Thymus (tissue), 11 donors: ENCODE results near the gene PLA2G3. TPM values are rescaled to one million over a fixed set of nuclear protein-coding genes. Genes with fewer than 3 reads are reported as not detected.

Experiments
- DNase-seq, 9 donors: peaks; one replicate each; pipeline ENCODE4 v3.0.0-alpha.2; 2013; ENCODE audit warnings: low spot score in 9 of 9, low read depth in 6 of 9, missing footprints in 1 of 9
- H3K27ac ChIP-seq, 2 donors: one replicate each; pipeline ENCODE4 v1.5.1; 2013; ENCODE audit warnings: control low read depth in 1 of 2, low read depth in 1 of 2, low read length in 1 of 2, mild to moderate bottlenecking in 1 of 2, moderate library complexity in 1 of 2
- H3K27me3 ChIP-seq, 2 donors: one replicate each; pipeline ENCODE4 v1.5.1; 2013; ENCODE audit warnings: low read length in 1 of 2; ENCODE audit not compliant: control insufficient read depth in 2 of 2, insufficient read depth in 1 of 2
- H3K36me3 ChIP-seq, 2 donors: one replicate each; pipeline ENCODE4 v1.5.1; 2013; ENCODE audit warnings: low read length in 1 of 2, mild to moderate bottlenecking in 1 of 2, moderate library complexity in 1 of 2; ENCODE audit not compliant: control insufficient read depth in 2 of 2, insufficient read depth in 2 of 2
- H3K4me1 ChIP-seq, 2 donors: one replicate each; pipeline ENCODE4 v1.5.1; 2013; ENCODE audit warnings: low read length in 2 of 2; ENCODE audit not compliant: control insufficient read depth in 2 of 2, insufficient read depth in 2 of 2
- H3K4me3 ChIP-seq, 2 donors: one replicate each; pipeline ENCODE4 v1.5.1; 2013; ENCODE audit warnings: low read length in 2 of 2, control low read depth in 1 of 2, mild to moderate bottlenecking in 1 of 2
- H3K9me3 ChIP-seq, 2 donors: one replicate each; pipeline ENCODE4 v1.5.1; 2013; ENCODE audit warnings: low read length in 1 of 2, mild to moderate bottlenecking in 1 of 2; ENCODE audit not compliant: control insufficient read depth in 2 of 2, insufficient read depth in 1 of 2
- WGBS: extraction: QIAGEN DNeasy Blood & Tissue Kit; methylation state at CpG from one replicate; pipeline ENCODE4 v1.1.7; 2013; 5-methylcytosine and 5-hydroxymethylcytosine counted together
- polyA plus RNA-seq: library from polyadenylated mRNA; stranded (reverse); fragments of 200-250 nt; gene quantifications from one replicate; pipeline ENCODE4 v1.2.3, GENCODE V29; 2013
- total RNA-seq: library from RNA; stranded (reverse); fragments of 120-200 nt; gene quantifications from one replicate; pipeline ENCODE4 v1.2.4, GENCODE V29; 2013
- donor health status: healthy.

Gene PLA2G3
- total and polyA plus RNA-seq, 2 donors = 0.39 to 0.42 TPM

DNA sequence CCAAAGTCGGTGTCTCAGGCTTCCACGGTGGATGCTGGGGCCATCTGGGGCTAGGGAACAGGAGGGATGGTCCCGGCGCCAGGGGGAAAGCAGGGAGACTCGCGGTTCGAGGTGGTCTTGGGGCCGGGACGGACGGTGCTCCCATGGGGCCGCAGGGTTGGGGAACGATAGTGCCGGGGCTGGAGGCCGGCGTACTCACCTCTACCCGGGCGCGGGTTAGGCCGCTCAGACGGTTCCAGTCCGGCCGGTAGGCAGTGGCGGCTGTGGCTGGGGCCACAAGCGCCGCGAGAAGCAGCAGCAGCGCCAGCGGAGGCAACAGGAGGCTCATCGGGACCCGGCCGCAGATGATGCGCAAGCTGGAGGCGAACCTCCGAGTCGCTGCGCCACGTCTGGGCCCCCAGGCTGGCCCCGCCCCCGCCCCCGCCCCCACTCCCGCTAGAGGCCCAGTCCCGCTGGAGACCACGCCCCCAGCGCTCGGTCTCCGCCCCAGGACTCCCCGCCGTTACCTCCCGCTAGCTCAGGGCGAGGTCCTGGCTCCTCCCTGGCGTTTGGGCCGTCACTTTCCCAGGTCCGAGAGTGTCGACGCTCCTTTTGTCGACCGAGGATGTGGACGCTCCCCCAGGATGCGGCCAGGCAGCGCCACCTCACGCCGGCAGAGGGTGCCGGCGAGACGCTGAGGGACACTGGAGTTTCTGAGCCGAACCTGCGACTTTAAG lies 33.0 kb downstream of the PLA2G3 start, which contains the start of gene SELENOM:
Gene SELENOM, minus strand, starts transcription at position 391 of the 716 bp plus-strand sequence. Its CDS starts 63 bp downstream, at position 328.
- peaks cover 5 to 18% of the 10 kb centered on the region in 2 donors for H3K4me1 ChIP-seq
- H3K27me3 ChIP-seq = peaks cover 5 to 40% of the 10 kb centered on the region in 2 donors
- H3K27ac ChIP-seq = peak within 1 kb of the TSS in 1 of 2 donors; percentile 86
- H3K36me3 ChIP-seq = no peaks in the 10 kb centered on the region
- peak within 1 kb of the TSS; percentile 46 to 49 for H3K4me3 ChIP-seq
- peak; percentile 34 to 89 (median 79) for DNase-seq
- WGBS = 8% methylated on average over 67 of the region's 67 CpGs
- H3K9me3 ChIP-seq = no peaks in the 10 kb centered on the region

DNA sequence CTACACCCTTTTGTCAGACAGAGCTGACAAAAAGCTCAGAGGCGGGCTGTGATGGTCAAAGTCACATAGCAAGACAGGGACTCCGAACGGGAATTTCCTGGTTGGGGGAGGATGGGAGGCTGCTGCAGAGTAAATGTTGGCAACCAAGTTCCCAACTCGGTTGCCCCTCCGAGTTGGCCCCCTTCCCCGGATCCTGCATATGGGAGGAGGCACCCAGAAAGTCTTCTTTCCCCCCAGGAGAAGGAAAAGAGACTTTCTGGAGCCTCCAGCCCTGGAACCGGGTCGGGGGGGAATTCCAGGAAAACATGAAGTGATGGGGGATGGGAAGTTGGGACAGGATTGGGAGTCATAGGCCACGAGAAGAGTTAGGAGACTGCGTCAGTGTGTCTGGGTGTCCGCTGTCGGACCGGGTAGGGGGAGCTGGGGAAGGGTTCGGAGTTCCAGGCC lies 33.6 kb downstream of the PLA2G3 start:
- H3K4me3 ChIP-seq = peak overlapping the region; percentile 28 to 49
- 88% methylated on average over 14 of the region's 14 CpGs for WGBS
- peak overlapping the region in 1 of 2 donors; percentile 86 for H3K27ac ChIP-seq
- DNase-seq = no peak
- peaks cover 5 to 18% of the 10 kb centered on the region in 2 donors for H3K4me1 ChIP-seq
- no peaks in the 10 kb centered on the region for H3K36me3 ChIP-seq
- H3K27me3 ChIP-seq = peaks cover 5 to 40% of the 10 kb centered on the region in 2 donors
- no peaks in the 10 kb centered on the region for H3K9me3 ChIP-seq

- WGBS = 85% methylated on average over 4 of the region's 4 CpGs
- Histone ChIP-seq H3K36me3 (no peaks in the 10 kb centered on the region), H3K4me3 (no peak overlapping the region), H3K27ac (no peak overlapping the region), H3K27me3 (peaks cover 5 to 40% of the 10 kb centered on the region in 2 donors), H3K9me3 (no peaks in the 10 kb centered on the region), H3K4me1 (peaks cover 5 to 18% of the 10 kb centered on the region in 2 donors)
- DNase-seq = no peak
Measured at GRCh38 chr22:31106001-31106571, 34.2 kb downstream of the PLA2G3 start.

GRCh38 chr22:31105282-31105929 lies 34.9 kb downstream of the PLA2G3 start:
- DNase-seq = no peak
- no peaks in the 10 kb centered on the region for H3K9me3 ChIP-seq
- peaks cover 0 to 6% of the 10 kb centered on the region in 2 donors for H3K36me3 ChIP-seq
- H3K4me3 ChIP-seq = no peak overlapping the region
- H3K27me3 ChIP-seq = peaks cover 5 to 40% of the 10 kb centered on the region in 2 donors
- H3K27ac ChIP-seq = no peak overlapping the region
- peaks cover 5 to 18% of the 10 kb centered on the region in 2 donors for H3K4me1 ChIP-seq
- WGBS = 87% methylated on average over 11 of the region's 11 CpGs

DNA sequence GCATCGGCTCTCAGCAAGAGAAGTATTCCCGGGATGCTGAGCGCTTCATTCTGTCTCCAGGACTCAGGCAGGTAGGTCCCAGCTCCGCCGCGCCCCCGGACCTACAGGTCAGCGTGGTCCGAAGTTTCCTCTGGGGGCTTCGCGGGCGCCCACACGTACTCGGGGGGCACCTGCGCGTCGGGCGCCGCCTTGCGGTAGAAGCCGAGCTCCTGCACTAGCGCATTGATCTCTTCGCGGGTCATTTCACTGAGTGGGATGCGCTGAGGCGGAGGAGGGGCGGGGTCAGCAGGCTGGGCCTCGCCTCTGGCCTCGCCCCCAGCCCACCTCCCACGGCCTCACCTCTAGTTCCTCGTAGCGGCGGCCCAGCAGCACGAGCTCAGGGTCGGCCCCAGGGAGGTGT lies 35.4 kb downstream of the PLA2G3 start:
- Histone ChIP-seq H3K36me3 (peaks cover 0 to 8% of the 10 kb centered on the region in 2 donors), H3K9me3 (no peaks in the 10 kb centered on the region), H3K4me1 (peaks cover 5 to 18% of the 10 kb centered on the region in 2 donors), H3K27me3 (peaks cover 5 to 40% of the 10 kb centered on the region in 2 donors), H3K4me3 (no peak overlapping the region), H3K27ac (no peak overlapping the region)
- WGBS = 57% methylated on average over 35 of the region's 35 CpGs
- peak in 2 of 9 donors; percentile 32 to 48 for DNase-seq

GRCh38 chr22:31103899-31104694 lies 36.2 kb downstream of the PLA2G3 start:
- no peaks in the 10 kb centered on the region for H3K9me3 ChIP-seq
- WGBS = 88% methylated on average over 33 of the region's 33 CpGs
- peaks cover 5 to 18% of the 10 kb centered on the region in 2 donors for H3K4me1 ChIP-seq
- DNase-seq = no peak
- H3K27me3 ChIP-seq = peaks cover 5 to 40% of the 10 kb centered on the region in 2 donors
- no peak overlapping the region for H3K4me3 ChIP-seq
- H3K36me3 ChIP-seq = peaks cover 2 to 15% of the 10 kb centered on the region in 2 donors
- no peak overlapping the region for H3K27ac ChIP-seq

- 95% methylated on average over 2 of the region's 2 CpGs for WGBS
- peaks cover 5 to 17% of the 10 kb centered on the region in 2 donors for H3K4me1 ChIP-seq
- peaks cover 2 to 19% of the 10 kb centered on the region in 2 donors for H3K36me3 ChIP-seq
- no peaks in the 10 kb centered on the region for H3K9me3 ChIP-seq
- no peak overlapping the region for H3K4me3 ChIP-seq
- H3K27ac ChIP-seq = no peak overlapping the region
- peaks cover 5 to 38% of the 10 kb centered on the region in 2 donors for H3K27me3 ChIP-seq
- no peak for DNase-seq
Measured at GRCh38 chr22:31103111-31103510, 37.2 kb downstream of the PLA2G3 start.

DNA sequence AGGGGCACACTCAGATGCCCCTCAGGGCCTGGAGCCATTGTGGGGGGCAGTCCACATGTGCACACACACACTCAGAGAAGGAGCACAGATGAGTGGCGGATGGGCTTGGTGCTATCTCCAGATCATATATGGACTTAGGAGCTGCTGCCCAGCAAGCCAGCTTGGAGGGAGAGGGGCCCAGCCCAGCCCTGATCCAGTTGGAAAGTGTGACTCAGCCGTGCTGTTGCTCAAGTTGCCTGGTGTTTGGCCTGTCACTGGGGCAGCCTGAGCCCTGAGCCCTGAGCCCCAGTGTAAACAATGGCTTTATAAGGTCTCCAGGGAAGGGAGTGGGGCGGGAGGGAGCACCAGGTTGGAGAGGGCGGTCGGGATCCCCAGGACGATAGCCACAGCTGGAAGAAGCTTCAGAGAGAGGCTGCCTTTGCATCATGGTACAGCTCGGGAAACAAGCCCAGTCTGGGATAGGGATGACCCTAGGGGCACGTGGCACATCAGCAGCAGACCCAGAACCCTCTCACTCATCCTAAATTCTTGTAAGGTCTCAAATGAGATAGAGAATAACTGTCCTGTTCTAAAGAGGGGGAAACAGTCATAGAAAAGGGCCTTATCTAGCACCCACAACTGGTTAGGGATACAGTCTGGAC lies 37.7 kb downstream of the PLA2G3 start:
- H3K9me3 ChIP-seq = no peaks in the 10 kb centered on the region
- no peak overlapping the region for H3K27ac ChIP-seq
- peaks cover 7 to 19% of the 10 kb centered on the region in 2 donors for H3K36me3 ChIP-seq
- peaks cover 2 to 12% of the 10 kb centered on the region in 2 donors for H3K4me1 ChIP-seq
- peaks cover 5 to 33% of the 10 kb centered on the region in 2 donors for H3K27me3 ChIP-seq
- H3K4me3 ChIP-seq = no peak overlapping the region
- WGBS = 96% methylated on average over 8 of the region's 8 CpGs
- DNase-seq = no peak
